ENCODE data around the gene IRF2. TPM values are rescaled to one million over a fixed set of nuclear protein-coding genes. Genes with fewer than 3 reads are reported as not detected.

Gene IRF2
- total RNA-seq, 1 donor: 43.8 TPM

- no peak for TF ChIP-seq CTCF (IDR thresholded peaks at IDR 0.05; ENCODE audit: extremely low read depth, low read depth, low read length)
- H2AFZ ChIP-seq (ENCODE audit: low read length): no peak overlapping the region
- no peaks in the 10 kb centered on the region for H3K79me2 ChIP-seq (ENCODE audit: insufficient read depth, low read length)
- DNase-seq (ENCODE audit: insufficient read length, low spot score, missing footprints): no peak
- no peaks in the 10 kb centered on the region for H3K27me3 ChIP-seq (ENCODE audit: insufficient read depth, low read length)
- no peaks in the 10 kb centered on the region for H4K20me1 ChIP-seq (ENCODE audit: insufficient read depth, low read length)
- peaks cover 27% of the 10 kb centered on the region for H3K4me1 ChIP-seq (ENCODE audit: insufficient read depth, low read length)
- peaks cover 45% of the 10 kb centered on the region for H3K36me3 ChIP-seq (ENCODE audit: insufficient read depth, low read length)
- no peak overlapping the region for H3K4me3 ChIP-seq (ENCODE audit: insufficient read depth, low read length)
- no peak overlapping the region for H3K4me2 ChIP-seq (ENCODE audit: insufficient read depth, low read length)
- no peaks in the 10 kb centered on the region for H3K9me3 ChIP-seq (ENCODE audit: low read depth, low read length)
- H3K27ac ChIP-seq (ENCODE audit: low read depth, low read length): no peak overlapping the region
Measured at GRCh38 chr4:184387351-184387750, 87.0 kb downstream of the IRF2 start.

GRCh38 chr4:184386271-184386781, 88.0 kb downstream of the IRF2 start:
- H3K9me3 ChIP-seq (ENCODE audit: low read depth, low read length): no peaks in the 10 kb centered on the region
- DNase-seq (ENCODE audit: insufficient read length, low spot score, missing footprints): no peak
- H3K4me2 ChIP-seq (ENCODE audit: insufficient read depth, low read length): no peak overlapping the region
- no peaks in the 10 kb centered on the region for H4K20me1 ChIP-seq (ENCODE audit: insufficient read depth, low read length)
- no peaks in the 10 kb centered on the region for H3K79me2 ChIP-seq (ENCODE audit: insufficient read depth, low read length)
- H3K27me3 ChIP-seq (ENCODE audit: insufficient read depth, low read length): no peaks in the 10 kb centered on the region
- no peak overlapping the region for H3K27ac ChIP-seq (ENCODE audit: low read depth, low read length)
- H3K4me1 ChIP-seq (ENCODE audit: insufficient read depth, low read length): peaks cover 29% of the 10 kb centered on the region
- TF ChIP-seq CTCF (IDR thresholded peaks at IDR 0.05; ENCODE audit: extremely low read depth, low read depth, low read length): no peak
- H2AFZ ChIP-seq (ENCODE audit: low read length): no peak overlapping the region
- no peak overlapping the region for H3K4me3 ChIP-seq (ENCODE audit: insufficient read depth, low read length)
- H3K36me3 ChIP-seq (ENCODE audit: insufficient read depth, low read length): peaks cover 37% of the 10 kb centered on the region

GRCh38 chr4:184385705-184386141, 88.6 kb downstream of the IRF2 start:
- DNase-seq (ENCODE audit: insufficient read length, low spot score, missing footprints): no peak
- Histone ChIP-seq H3K27ac (ENCODE audit: low read depth, low read length) (no peak overlapping the region), H3K4me3 (ENCODE audit: insufficient read depth, low read length) (no peak overlapping the region), H2AFZ (ENCODE audit: low read length) (no peak overlapping the region), H3K27me3 (ENCODE audit: insufficient read depth, low read length) (no peaks in the 10 kb centered on the region), H3K36me3 (ENCODE audit: insufficient read depth, low read length) (peaks cover 31% of the 10 kb centered on the region), H3K9me3 (ENCODE audit: low read depth, low read length) (no peaks in the 10 kb centered on the region), H3K4me2 (ENCODE audit: insufficient read depth, low read length) (no peak overlapping the region), H3K4me1 (ENCODE audit: insufficient read depth, low read length) (peaks cover 29% of the 10 kb centered on the region), H3K79me2 (ENCODE audit: insufficient read depth, low read length) (no peaks in the 10 kb centered on the region), H4K20me1 (ENCODE audit: insufficient read depth, low read length) (no peaks in the 10 kb centered on the region)
- TF ChIP-seq CTCF (IDR thresholded peaks at IDR 0.05; ENCODE audit: extremely low read depth, low read depth, low read length): no peak

GRCh38 chr4:184384810-184385557, 89.4 kb downstream of the IRF2 start:
- H3K27ac ChIP-seq (ENCODE audit: low read depth, low read length): peak overlapping the region; percentile 88

More at GRCh38 chr4:184384810-184385557, 89.4 kb downstream of the IRF2 start:
- Histone ChIP-seq H3K4me2 (ENCODE audit: insufficient read depth, low read length) (peak overlapping the region; percentile 69), H3K4me3 (ENCODE audit: insufficient read depth, low read length) (peak overlapping the region; percentile 59), H2AFZ (ENCODE audit: low read length) (no peak overlapping the region), H3K79me2 (ENCODE audit: insufficient read depth, low read length) (no peaks in the 10 kb centered on the region), H4K20me1 (ENCODE audit: insufficient read depth, low read length) (no peaks in the 10 kb centered on the region), H3K27me3 (ENCODE audit: insufficient read depth, low read length) (no peaks in the 10 kb centered on the region), H3K9me3 (ENCODE audit: low read depth, low read length) (no peaks in the 10 kb centered on the region), H3K36me3 (ENCODE audit: insufficient read depth, low read length) (peaks cover 24% of the 10 kb centered on the region), H3K4me1 (ENCODE audit: insufficient read depth, low read length) (peaks cover 29% of the 10 kb centered on the region)
- DNase-seq (ENCODE audit: insufficient read length, low spot score, missing footprints): no peak
- no peak for TF ChIP-seq CTCF (IDR thresholded peaks at IDR 0.05; ENCODE audit: extremely low read depth, low read depth, low read length)
